ENCODE measurements around the gene PIK3R4. TPM values are rescaled to one million over a fixed set of nuclear protein-coding genes. Genes with fewer than 3 reads are reported as not detected.

Gene PIK3R4
- total and polyA plus RNA-seq, 11 donors, result 10.9 to 24.3 (median 15.7) TPM

- Histone ChIP-seq H3K27ac (no peak overlapping the region), H3K4me3 (no peak overlapping the region), H3K4me1 (peaks cover 0 to 26% (median 0%) of the 10 kb centered on the region in 12 donors), H3K9me3 (no peaks in the 10 kb centered on the region), H3K27me3 (no peaks in the 10 kb centered on the region), H3K36me3 (peaks cover 0 to 64% (median 28%) of the 10 kb centered on the region in 9 donors)
- intact Hi-C loops (cut with DNase I), result no loop called here
- ATAC-seq (peak in 1 of 4 donors; percentile 17), DNase-seq (no peak)
- WGBS, 4 donors, result 71 to 75% (median 74%) methylated on average over 3 of the region's 3 CpGs
- TF ChIP-seq POLR2A (IDR thresholded peaks at IDR 0.05), result no peak
- TF ChIP-seq, protein P1, sequence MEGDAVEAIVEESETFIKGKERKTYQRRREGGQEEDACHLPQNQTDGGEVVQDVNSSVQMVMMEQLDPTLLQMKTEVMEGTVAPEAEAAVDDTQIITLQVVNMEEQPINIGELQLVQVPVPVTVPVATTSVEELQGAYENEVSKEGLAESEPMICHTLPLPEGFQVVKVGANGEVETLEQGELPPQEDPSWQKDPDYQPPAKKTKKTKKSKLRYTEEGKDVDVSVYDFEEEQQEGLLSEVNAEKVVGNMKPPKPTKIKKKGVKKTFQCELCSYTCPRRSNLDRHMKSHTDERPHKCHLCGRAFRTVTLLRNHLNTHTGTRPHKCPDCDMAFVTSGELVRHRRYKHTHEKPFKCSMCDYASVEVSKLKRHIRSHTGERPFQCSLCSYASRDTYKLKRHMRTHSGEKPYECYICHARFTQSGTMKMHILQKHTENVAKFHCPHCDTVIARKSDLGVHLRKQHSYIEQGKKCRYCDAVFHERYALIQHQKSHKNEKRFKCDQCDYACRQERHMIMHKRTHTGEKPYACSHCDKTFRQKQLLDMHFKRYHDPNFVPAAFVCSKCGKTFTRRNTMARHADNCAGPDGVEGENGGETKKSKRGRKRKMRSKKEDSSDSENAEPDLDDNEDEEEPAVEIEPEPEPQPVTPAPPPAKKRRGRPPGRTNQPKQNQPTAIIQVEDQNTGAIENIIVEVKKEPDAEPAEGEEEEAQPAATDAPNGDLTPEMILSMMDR (IDR thresholded peaks at IDR 0.05), result no peak
Observed at GRCh38 chr3:130707902-130708601, 38.6 kb downstream of the PIK3R4 start.

DNA sequence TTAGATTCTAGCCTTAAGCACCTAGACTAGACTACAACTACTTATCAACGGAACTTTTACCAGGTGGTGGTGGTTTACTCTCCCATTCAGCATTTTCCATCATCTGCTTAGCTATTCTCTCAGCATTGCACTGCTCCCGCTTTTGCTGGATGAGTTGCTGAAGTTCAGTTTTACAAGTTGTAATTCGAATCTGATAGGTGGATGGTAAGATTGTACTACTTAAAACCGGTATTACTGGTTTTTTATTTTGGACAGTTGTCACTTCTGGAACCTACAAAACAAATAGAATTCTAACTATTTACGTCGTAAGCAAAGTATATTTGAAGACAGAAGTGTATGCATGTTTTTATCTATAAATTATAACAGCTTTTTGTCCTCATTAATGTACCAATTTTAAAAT, 41.1 kb downstream of the PIK3R4 start:
- Histone ChIP-seq H3K27ac (no peak overlapping the region), H3K27me3 (no peaks in the 10 kb centered on the region), H3K9me3 (no peaks in the 10 kb centered on the region), H3K4me1 (peaks cover 0 to 14% (median 0%) of the 10 kb centered on the region in 12 donors), H3K4me3 (no peak overlapping the region), H3K36me3 (peaks cover 0 to 84% (median 53%) of the 10 kb centered on the region in 9 donors)
- ATAC-seq (no peak), DNase-seq (no peak)
- WGBS, 4 donors, result 82 to 96% (median 93%) methylated on average over 6 of the region's 6 CpGs
- intact Hi-C loops (cut with DNase I), result no loop called here
- TF ChIP-seq, protein P1 (IDR thresholded peaks at IDR 0.05), result no peak
- TF ChIP-seq POLR2A (IDR thresholded peaks at IDR 0.05), result no peak

GRCh38 chr3:130702985-130703384, 43.6 kb downstream of the PIK3R4 start:
- intact Hi-C loops (cut with DNase I), result no loop called here
- TF ChIP-seq, protein P1 (IDR thresholded peaks at IDR 0.05), result no peak
- no peak for TF ChIP-seq POLR2A (IDR thresholded peaks at IDR 0.05)
- Histone ChIP-seq H3K4me1 (no peaks in the 10 kb centered on the region), H3K36me3 (peaks cover 0 to 90% (median 62%) of the 10 kb centered on the region in 9 donors), H3K4me3 (no peak overlapping the region), H3K27ac (no peak overlapping the region), H3K27me3 (no peaks in the 10 kb centered on the region), H3K9me3 (no peaks in the 10 kb centered on the region)
- no peak for ATAC-seq
- 60 to 78% (median 70%) methylated on average over 3 of the region's 3 CpGs for WGBS, 4 donors
- no peak for DNase-seq

GRCh38 chr3:130700541-130700940, 46.1 kb downstream of the PIK3R4 start:
- TF ChIP-seq, protein P1 (IDR thresholded peaks at IDR 0.05), result no peak
- no peak for TF ChIP-seq POLR2A (IDR thresholded peaks at IDR 0.05)
- no peaks in the 10 kb centered on the region for H3K9me3 ChIP-seq
- ATAC-seq (peak; percentile 56 to 91 (median 76)), DNase-seq (peak in 3 of 5 donors; percentile 10 to 46 (median 34))
- intact Hi-C loops (cut with DNase I), result no loop called here
- peak overlapping the region in 3 of 12 donors; percentile 14 to 23 (median 20) for H3K27ac ChIP-seq
- no peak overlapping the region for H3K4me3 ChIP-seq
- peaks cover 0 to 83% (median 59%) of the 10 kb centered on the region in 9 donors for H3K36me3 ChIP-seq
- WGBS, 4 donors, result 32 to 48% (median 42%) methylated on average over 2 of the region's 2 CpGs
- no peaks in the 10 kb centered on the region for H3K27me3 ChIP-seq
- H3K4me1 ChIP-seq, result no peaks in the 10 kb centered on the region
